ENCODE measurements around the gene DAAM2. TPM values are rescaled to one million over a fixed set of nuclear protein-coding genes. Genes with fewer than 3 reads are reported as not detected.

DAAM2 gene
- total RNA-seq, 4 donors from 2014 or later: 3.7 to 55.9 (median 11.9) TPM

DNA sequence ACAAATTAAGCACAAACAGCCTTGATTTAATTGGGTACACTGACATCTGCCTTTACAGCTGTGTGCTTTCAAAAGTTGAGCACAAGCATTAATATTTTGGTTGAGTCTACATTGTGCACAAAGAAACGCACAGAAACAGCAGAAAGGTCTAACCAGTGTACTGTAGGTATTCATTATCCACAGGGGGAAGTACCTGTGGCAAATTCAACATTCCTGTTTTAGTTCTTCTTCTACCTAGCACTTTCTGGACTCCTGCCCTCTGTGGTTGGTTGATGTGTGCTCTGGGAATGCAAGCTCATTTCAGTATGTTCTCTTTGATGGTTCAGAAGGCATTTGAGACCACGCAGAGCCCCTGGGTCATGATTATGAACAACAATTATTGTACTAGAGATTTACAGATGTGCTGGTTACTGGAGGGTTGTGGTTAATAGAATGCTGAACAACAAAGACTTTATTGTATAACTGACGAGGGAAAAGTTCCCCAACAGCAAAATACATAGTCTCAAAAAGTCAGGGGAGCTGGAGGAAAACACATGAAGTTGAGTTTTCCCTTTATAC lies 26.6 kb upstream of the DAAM2 start:
- no peak for TF ChIP-seq POLR2A (IDR thresholded peaks at IDR 0.05)
- TF ChIP-seq, protein P1, sequence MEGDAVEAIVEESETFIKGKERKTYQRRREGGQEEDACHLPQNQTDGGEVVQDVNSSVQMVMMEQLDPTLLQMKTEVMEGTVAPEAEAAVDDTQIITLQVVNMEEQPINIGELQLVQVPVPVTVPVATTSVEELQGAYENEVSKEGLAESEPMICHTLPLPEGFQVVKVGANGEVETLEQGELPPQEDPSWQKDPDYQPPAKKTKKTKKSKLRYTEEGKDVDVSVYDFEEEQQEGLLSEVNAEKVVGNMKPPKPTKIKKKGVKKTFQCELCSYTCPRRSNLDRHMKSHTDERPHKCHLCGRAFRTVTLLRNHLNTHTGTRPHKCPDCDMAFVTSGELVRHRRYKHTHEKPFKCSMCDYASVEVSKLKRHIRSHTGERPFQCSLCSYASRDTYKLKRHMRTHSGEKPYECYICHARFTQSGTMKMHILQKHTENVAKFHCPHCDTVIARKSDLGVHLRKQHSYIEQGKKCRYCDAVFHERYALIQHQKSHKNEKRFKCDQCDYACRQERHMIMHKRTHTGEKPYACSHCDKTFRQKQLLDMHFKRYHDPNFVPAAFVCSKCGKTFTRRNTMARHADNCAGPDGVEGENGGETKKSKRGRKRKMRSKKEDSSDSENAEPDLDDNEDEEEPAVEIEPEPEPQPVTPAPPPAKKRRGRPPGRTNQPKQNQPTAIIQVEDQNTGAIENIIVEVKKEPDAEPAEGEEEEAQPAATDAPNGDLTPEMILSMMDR (IDR thresholded peaks at IDR 0.05): no peak
- Histone ChIP-seq H3K27ac (no peak overlapping the region), H3K4me1 (no peaks in the 10 kb centered on the region), H3K9me3 (no peaks in the 10 kb centered on the region), H3K36me3 (no peaks in the 10 kb centered on the region), H3K4me3 (no peak overlapping the region), H3K27me3 (peaks cover 0 to 4% (median 0%) of the 10 kb centered on the region in 4 donors)
- no peak for DNase-seq
- 37 to 60% methylated on average over 3 of the region's 3 CpGs for WGBS, 2 donors
- intact Hi-C loops (cut with DNase I): no loop called here

DNA sequence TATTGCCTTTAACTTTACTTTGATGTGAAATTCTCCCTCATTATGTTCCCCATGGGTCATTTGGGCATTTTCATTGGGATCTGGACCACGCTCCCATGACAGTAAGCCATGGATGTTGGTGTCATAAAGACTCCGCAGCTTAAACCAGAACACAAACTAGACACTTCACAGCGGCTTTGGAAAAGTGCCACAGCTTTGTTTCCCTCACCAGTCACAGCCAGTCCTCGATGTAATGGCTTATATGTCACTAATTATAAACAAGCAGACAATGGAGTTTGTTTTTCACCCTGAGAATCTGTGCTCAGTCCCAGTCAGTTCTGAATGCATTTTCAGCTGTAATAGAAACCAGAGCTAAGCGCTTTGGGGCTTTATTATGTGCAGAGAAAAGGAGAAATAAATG lies 23.2 kb upstream of the DAAM2 start:
- no peak overlapping the region for H3K4me3 ChIP-seq
- DNase-seq: no peak

DNA sequence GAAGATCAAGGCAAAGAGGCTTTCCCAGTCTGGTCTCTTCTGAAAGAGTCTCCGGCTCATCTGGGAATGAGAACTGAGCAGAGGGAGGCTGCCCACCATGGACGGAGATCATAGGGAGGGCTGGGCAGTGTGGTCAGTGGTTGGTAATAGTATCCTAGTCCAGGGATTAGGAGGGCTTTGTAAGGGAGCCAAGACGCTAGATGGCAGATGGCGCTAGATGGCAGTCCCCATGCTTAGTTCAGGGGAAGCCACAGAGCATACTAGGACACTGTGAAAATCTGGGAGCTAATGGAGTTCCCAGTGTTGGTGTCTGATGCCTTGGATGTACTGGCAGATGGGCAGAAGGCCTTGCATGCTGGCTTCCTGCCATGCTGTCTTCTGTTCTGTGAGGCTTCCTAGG lies 21.7 kb upstream of the DAAM2 start:
- Histone ChIP-seq H3K27ac (peak overlapping the region in 1 of 4 donors; percentile 5), H3K27me3 (peaks cover 0 to 4% (median 0%) of the 10 kb centered on the region in 4 donors), H3K36me3 (no peaks in the 10 kb centered on the region), H3K4me3 (no peak overlapping the region), H3K9me3 (no peaks in the 10 kb centered on the region), H3K4me1 (no peaks in the 10 kb centered on the region)
- intact Hi-C loops (cut with DNase I): no loop called here
- no peak for DNase-seq
- WGBS, 2 donors: 76 to 91% methylated on average over 3 to 4 of the region's 4 CpGs
- TF ChIP-seq, protein P1 (IDR thresholded peaks at IDR 0.05): no peak
- no peak for TF ChIP-seq POLR2A (IDR thresholded peaks at IDR 0.05)

More for the DNA sequence above, 23.2 kb upstream of the DAAM2 start:
- intact Hi-C loops (cut with DNase I): no loop called here
- Histone ChIP-seq H3K36me3 (no peaks in the 10 kb centered on the region), H3K27me3 (peaks cover 0 to 4% (median 0%) of the 10 kb centered on the region in 4 donors), H3K27ac (no peak overlapping the region), H3K4me1 (no peaks in the 10 kb centered on the region), H3K9me3 (no peaks in the 10 kb centered on the region)
- WGBS, 2 donors: 60 to 75% methylated on average over 5 of the region's 5 CpGs
- TF ChIP-seq, protein P1 (IDR thresholded peaks at IDR 0.05): no peak
- TF ChIP-seq POLR2A (IDR thresholded peaks at IDR 0.05): no peak

GRCh38 chr6:39772559-39773273 lies 19.5 kb upstream of the DAAM2 start:
- intact Hi-C loops (cut with DNase I): no loop called here
- no peak overlapping the region for H3K4me3 ChIP-seq
- H3K4me1 ChIP-seq: no peaks in the 10 kb centered on the region
- no peak for DNase-seq
- peak overlapping the region; percentile 24 to 80 (median 59) for H3K27ac ChIP-seq
- peaks cover 0 to 4% (median 0%) of the 10 kb centered on the region in 4 donors for H3K27me3 ChIP-seq
- WGBS, 2 donors: 54 to 63% methylated on average over 6 of the region's 6 CpGs
- H3K9me3 ChIP-seq: no peaks in the 10 kb centered on the region
- no peaks in the 10 kb centered on the region for H3K36me3 ChIP-seq
- no peak for TF ChIP-seq POLR2A (IDR thresholded peaks at IDR 0.05)
- TF ChIP-seq, protein P1 (IDR thresholded peaks at IDR 0.05): no peak

- no peak for TF ChIP-seq POLR2A (IDR thresholded peaks at IDR 0.05)
- TF ChIP-seq, protein P1 (IDR thresholded peaks at IDR 0.05): no peak
- no peak for DNase-seq
- Histone ChIP-seq H3K36me3 (no peaks in the 10 kb centered on the region), H3K27me3 (peaks cover 0 to 4% (median 0%) of the 10 kb centered on the region in 4 donors), H3K4me1 (peaks cover 0 to 4% (median 0%) of the 10 kb centered on the region in 3 donors), H3K4me3 (no peak overlapping the region), H3K27ac (peak overlapping the region; percentile 24 to 80 (median 59)), H3K9me3 (no peaks in the 10 kb centered on the region)
- 83 to 85% methylated on average over 1 to 2 of the region's 2 CpGs for WGBS, 2 donors
- intact Hi-C loops (cut with DNase I): no loop called here
These were observed 18.4 kb upstream of the DAAM2 start for GRCh38 chr6:39773782-39774181.

Data from esophagus squamous epithelium (tissue), 5 donors.